ENCODE data around the gene PRSS38. TPM values are rescaled to one million over a fixed set of nuclear protein-coding genes. Genes with fewer than 3 reads are reported as not detected.

The PRSS38 gene
- total and polyA plus RNA-seq, 2 donors (not counting 3 experiments of a cell fraction or from before 2014, with no cell fraction given) = not detected

GRCh38 chr1:227795732-227796131 lies 19.7 kb upstream of the PRSS38 start:
- no peaks in the 10 kb centered on the region for H3K4me1 ChIP-seq (ENCODE audit: control insufficient read depth, extremely low read depth, insufficient read depth, low read length)
- dilution Hi-C loops (cut with MboI; ENCODE audit: extremely low pct_ligation_motif_present, low sequenced_read_pairs) = no loop called here
- FAIRE-seq (no peak), DNase-seq (ENCODE audit: low read depth, low spot score) (no peak)
- intact Hi-C loops (cut with micrococcal nuclease) = no loop called here
- POLR2A ChIA-PET = no interaction called here
- H3K9ac ChIP-seq (replicated peaks; ENCODE audit: extremely low read depth, insufficient read depth, low read length) = no peak overlapping the region
- TF ChIP-seq EZH2 (IDR thresholded peaks at IDR 0.05; ENCODE audit: borderline replicate concordance, low read depth, low read length, severe bottlenecking) = no peak
- no peak for TF ChIP-seq POLR2A (IDR thresholded peaks at IDR 0.05; ENCODE audit: low read depth, low read length)
- no peak for TF ChIP-seq MYC (IDR thresholded peaks at IDR 0.05; ENCODE audit: low read depth, low read length)
- TF ChIP-seq GATA2 (IDR thresholded peaks at IDR 0.05; ENCODE audit: insufficient read depth, insufficient read length, low read depth, low read length) = no peak
- no peak for TF ChIP-seq FOS (IDR thresholded peaks at IDR 0.05; ENCODE audit: borderline replicate concordance, insufficient read depth, low read length)
- no peak for TF ChIP-seq JUN (IDR thresholded peaks at IDR 0.05; ENCODE audit: borderline replicate concordance, insufficient read depth, insufficient read length, low read depth)
- no peak for TF ChIP-seq MAX (IDR thresholded peaks at IDR 0.05; ENCODE audit: insufficient read depth, insufficient read length)
- TF ChIP-seq POLR2AphosphoS5 (IDR thresholded peaks at IDR 0.05; ENCODE audit: insufficient read depth, low read depth, low read length) = no peak
- no peak for TF ChIP-seq CTCF (IDR thresholded peaks at IDR 0.05; ENCODE audit: extremely low read depth in 1 of 2, insufficient read depth in 1 of 2, low read depth in 1 of 2, low read length in 2 of 2)
- H3K4me2 ChIP-seq (ENCODE audit: insufficient read depth, low read length) = no peak overlapping the region
- H3K27ac ChIP-seq (ENCODE audit: insufficient read depth, low read depth, low read length) = no peak overlapping the region
- H4K20me1 ChIP-seq (replicated peaks; ENCODE audit: control insufficient read depth, extremely low read depth, insufficient read depth, low read length) = no peaks in the 10 kb centered on the region
- H3K79me2 ChIP-seq (ENCODE audit: control insufficient read depth, insufficient read depth, low read length) = no peaks in the 10 kb centered on the region
- H3K9me1 ChIP-seq (replicated peaks; ENCODE audit: control insufficient read depth, extremely low read depth, insufficient read depth, low read length) = no peaks in the 10 kb centered on the region
- no peaks in the 10 kb centered on the region for H3K27me3 ChIP-seq (ENCODE audit: control insufficient read depth in 2 of 2, insufficient read depth in 2 of 2, low read length in 2 of 2)
- no TSS peak for BruUV-seq (replicated peaks)
- CTCF ChIA-PET = interaction anchor here (0.9 kb wide), 1 partner anchor 16 kb away, joined by 3 read pairs; no protein-coding TSS in a partner anchor
- H3K9me3 ChIP-seq (replicated peaks; ENCODE audit: control insufficient read depth, insufficient read depth, low read length) = no peaks in the 10 kb centered on the region
- no peak overlapping the region for H3K4me3 ChIP-seq (replicated peaks in 1 of 3; ENCODE audit: insufficient read depth in 1 of 3, low read depth in 1 of 3, low read length in 3 of 3)
- H3K36me3 ChIP-seq (ENCODE audit: control insufficient read depth in 2 of 2, extremely low read depth in 1 of 2, insufficient read depth in 2 of 2, low read length in 2 of 2) = no peaks in the 10 kb centered on the region
- no peak overlapping the region for H2AFZ ChIP-seq (ENCODE audit: low read depth, low read length)
